ENCODE data around the gene MT1H.
"Not testable (repeated sequence)": the region's sequence is repeated elsewhere in the genome, so short reads cannot be mapped to it uniquely, and the experiment has no call there.

Gene MT1H

GRCh38 chr16:56665286-56666261, 4.0 kb upstream of the MT1H start:
- not testable (repeated sequence) for DNase-seq (ENCODE audit: low spot score)

- no peak for DNase-seq (ENCODE audit: low spot score)
Observed at GRCh38 chr16:56667581-56668571, 1.7 kb upstream of the MT1H start, which contains the start of gene MT1G. Gene MT1G, minus strand, starts transcription at chr16:56668065. Its CDS starts 72 bp downstream, at chr16:56667993.

DNA sequence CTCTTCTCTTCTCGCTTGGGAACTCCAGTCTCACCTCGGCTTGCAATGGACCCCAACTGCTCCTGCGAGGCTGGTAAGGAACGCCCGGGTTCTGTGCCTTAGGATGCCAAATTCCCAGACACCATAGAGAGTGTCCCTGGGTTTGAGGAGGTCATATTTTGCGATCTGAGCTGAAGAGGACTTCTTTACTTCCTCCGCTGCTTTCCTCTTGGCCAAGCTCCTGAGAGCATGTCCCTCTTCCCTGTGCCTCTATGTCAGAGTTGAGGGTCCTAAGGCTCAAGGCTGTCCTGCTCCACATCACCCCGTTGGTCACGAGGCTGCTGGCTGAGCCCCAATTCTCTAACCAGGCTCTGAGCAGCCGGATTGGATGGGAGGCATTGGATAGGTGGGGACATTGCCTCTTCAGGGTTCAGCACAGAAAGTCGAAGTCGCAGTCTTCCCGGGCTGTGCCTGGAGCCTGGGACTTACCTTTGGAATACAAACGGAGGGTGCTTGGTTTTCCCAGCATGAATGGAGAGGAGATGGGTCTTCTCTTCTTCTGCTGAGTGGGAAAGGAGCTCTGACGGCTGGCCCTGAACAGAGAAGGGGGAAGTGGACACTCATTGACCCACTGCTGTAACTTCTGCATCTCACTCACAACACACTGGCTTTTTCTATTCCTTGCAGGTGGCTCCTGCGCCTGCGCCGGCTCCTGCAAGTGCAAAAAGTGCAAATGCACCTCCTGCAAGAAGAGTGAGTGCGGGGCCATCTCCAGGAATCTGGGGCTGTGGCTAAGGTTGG, 416 bp downstream of the MT1H start:
- no peak for DNase-seq (ENCODE audit: low spot score)

DNA sequence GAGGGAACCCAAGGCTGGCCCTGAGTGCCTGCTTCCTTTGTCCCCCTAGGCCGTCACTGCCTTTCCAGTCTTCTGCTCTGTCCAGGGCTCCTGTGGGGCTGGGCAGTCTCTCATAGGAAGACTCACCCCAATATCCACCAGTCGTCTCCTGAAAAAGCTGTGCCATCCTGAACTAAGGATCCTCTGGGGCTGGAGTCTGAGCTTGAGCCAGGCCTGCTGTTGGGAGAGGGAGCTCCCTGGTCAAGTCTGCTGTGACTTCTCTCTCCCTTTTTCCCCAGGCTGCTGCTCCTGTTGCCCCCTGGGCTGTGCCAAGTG, 963 bp downstream of the MT1H start:
- no peak for DNase-seq (ENCODE audit: low spot score)

GRCh38 chr16:56671691-56672090, 2.1 kb downstream of the MT1H start:
- DNase-seq (ENCODE audit: low spot score), result not testable (repeated sequence)

DNA sequence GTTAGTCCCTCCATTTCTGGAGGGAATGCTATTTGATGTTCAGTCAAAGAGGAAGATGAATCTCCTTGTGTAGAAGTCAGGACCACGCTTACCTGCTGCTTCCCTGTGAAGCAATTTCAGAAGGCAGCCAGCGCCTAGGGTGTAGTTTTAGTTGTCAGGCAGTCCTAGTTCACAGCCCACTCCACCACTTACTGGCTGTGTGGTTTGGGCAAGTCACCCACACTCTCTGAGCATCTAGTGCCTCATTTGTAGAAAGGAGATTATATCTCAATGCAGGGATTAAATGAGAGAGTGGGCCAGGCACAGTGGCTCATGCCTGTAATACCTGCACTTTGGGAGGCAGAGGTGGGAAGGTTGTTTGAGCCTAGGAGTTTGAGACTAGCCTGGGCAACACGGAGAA, 2.6 kb downstream of the MT1H start:
- not testable (repeated sequence) for DNase-seq (ENCODE audit: low spot score)

- no peak for DNase-seq (ENCODE audit: low spot score)
Observed at GRCh38 chr16:56672761-56673536, 3.3 kb downstream of the MT1H start.

DNA sequence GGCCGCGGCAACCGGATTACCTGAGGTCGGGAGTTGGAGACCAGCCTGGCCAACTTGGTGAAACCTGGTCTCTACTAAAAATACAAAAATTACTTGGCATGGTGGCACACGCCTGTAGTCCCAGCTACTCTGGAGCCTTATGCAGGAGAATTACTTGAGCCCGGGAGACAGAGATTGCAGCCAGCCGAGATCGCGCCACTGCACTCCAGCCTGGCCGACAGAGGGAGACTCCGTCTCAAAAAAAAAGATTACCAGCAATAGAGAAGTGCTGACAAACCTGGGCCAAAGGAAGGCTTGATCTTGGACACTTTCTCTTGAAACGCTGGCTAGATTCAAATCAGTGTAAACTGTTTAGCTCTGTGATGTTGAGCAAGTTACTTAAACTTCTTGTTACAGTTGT, 4.3 kb downstream of the MT1H start:
- no peak for DNase-seq (ENCODE audit: low spot score)

DNA sequence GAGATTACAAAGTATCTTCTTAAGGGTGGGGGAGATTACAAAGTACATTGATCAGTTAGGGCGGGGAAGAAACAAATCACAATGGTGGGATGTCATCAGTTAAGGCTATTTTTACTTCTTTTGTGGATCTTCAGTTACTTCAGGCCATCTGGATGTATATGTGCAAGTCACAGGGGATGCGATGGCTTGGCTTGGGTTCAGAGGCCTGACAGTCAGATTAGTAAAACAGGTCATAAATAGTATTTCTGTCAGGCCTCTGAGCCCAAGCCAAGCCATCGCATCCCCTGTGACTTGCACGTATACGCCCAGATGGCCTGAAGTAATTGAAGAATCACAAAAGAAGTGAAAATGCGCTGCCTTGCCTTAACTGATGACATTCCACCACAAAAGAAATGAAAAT, 5.0 kb downstream of the MT1H start:
- DNase-seq (ENCODE audit: low spot score), result not testable (repeated sequence)

DNA sequence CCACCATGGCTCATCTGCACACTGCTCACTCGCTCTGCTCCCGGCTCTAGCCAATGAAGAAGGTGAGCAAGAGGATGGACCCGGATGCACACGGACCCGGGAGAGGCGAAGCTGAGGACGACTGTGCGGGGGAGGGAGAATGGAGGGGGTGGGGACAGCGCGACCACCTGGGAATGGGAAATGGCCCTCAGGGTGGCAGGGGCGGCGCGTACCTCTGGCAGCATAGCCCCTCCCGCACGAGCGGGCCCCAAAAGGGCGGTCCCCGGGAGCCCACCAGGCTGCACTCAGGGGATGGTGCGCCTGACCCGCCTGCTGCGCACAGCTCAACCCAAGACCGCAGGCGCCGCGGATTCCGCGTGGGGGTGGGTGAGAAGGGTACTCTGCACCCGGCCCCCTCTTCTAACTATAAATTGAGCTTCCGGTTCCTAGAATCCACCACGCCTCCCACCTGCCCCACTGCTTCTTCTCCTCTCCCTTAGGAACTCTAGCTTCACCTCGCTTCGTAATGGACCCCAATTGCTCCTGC, 6.1 kb downstream of the MT1H start:
- no peak for DNase-seq (ENCODE audit: low spot score)

DNA sequence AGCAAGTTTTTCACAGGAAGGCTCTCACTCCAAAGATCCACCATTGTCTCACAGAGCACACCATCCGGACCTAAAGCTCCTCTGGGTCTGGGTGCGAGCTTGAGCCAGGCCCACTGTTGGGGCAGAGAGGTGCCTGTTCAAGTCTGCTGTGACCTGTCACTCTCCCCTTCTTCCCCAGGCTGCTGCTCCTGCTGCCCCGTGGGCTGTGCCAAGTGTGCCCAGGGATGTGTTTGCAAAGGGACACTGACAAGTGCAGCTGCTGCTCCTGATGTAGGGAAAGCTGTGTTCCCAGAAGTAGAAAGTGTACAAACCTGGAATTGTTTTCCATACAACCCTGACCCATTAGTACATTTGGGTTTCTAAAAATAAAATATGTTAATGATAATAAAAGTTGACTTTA, 7.9 kb downstream of the MT1H start:
- no peak for DNase-seq (ENCODE audit: low spot score)

DNA sequence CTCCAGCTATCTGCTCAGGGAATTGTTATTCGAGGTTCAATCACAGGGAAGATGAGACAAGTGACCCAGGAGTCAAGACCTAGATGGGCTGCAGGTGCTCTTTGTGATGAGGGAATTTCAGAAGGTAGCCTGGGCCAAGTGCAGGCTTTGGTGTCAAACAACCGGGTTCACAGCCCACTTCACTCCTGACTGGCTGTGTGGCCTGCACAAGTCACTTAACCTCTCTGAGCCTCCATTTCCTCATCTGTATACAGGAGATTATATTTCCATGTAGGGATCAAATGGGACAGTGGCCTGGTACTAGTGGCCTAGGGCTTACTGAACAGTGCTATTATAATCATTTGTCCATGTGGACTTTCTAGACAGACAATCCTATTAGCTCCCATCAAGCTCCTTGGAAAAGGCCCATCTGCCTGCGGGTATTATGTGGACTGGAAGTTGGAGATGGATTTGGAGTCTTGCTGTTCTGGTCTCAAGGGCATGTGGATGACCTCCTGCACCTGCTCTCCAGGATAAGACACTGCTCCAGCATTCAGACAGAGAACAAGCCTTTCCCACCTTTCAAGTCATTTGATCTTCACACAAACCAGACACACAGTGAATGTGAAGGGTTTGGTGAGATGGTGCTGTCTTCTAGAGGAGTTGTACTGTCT, 9.6 kb downstream of the MT1H start:
- no peak for DNase-seq (ENCODE audit: low spot score)

GRCh38 chr16:56679818-56680217, 10.2 kb downstream of the MT1H start:
- DNase-seq (ENCODE audit: low spot score), result no peak

DNA sequence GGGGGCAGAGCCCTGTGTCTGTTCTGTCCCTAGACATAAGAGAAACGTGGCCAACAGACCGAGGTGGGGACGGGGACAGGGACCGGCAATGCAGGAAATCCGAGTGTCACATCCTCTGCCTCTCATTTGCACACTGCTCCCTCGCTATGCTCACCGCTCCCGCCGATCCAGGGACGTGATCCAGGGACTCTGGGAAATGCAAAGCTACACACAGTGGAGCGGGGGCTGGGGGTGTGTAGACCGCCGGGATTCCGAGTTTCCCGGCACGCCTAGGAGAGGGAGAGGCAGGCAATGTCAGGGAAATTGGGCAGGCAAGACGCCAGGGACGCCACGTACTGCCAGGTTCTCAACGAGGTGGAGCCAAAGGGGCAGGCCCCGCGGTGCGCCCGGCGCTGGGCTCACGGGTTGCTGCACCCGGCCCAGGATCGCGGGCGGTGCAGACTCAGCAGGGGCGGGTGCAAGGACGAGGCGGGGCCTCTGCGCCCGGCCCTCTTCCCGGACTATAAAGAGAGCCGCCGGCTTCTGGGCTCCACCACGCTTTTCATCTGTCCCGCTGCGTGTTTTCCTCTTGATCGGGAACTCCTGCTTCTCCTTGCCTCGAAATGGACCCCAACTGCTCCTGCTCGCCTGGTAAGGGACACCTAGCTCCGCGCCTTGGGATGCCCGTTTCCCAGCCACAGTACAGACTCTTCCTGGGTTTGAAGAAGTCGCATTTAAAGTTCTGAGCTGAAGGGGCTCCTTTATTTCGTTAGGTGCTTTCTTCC, 12.5 kb downstream of the MT1H start, which contains the start of gene MT1X:
TSS of gene MT1X (plus strand) at position 532 of the 764 bp plus-strand sequence. CDS start at position 603, 71 bp downstream.
- DNase-seq (ENCODE audit: low spot score), result peak; percentile 93

GRCh38 chr16:56682703-56683397, 13.2 kb downstream of the MT1H start:
- no peak for DNase-seq (ENCODE audit: low spot score)

- DNase-seq (ENCODE audit: low spot score), result no peak
Observed at GRCh38 chr16:56683424-56684172, 14.0 kb downstream of the MT1H start.

DNA sequence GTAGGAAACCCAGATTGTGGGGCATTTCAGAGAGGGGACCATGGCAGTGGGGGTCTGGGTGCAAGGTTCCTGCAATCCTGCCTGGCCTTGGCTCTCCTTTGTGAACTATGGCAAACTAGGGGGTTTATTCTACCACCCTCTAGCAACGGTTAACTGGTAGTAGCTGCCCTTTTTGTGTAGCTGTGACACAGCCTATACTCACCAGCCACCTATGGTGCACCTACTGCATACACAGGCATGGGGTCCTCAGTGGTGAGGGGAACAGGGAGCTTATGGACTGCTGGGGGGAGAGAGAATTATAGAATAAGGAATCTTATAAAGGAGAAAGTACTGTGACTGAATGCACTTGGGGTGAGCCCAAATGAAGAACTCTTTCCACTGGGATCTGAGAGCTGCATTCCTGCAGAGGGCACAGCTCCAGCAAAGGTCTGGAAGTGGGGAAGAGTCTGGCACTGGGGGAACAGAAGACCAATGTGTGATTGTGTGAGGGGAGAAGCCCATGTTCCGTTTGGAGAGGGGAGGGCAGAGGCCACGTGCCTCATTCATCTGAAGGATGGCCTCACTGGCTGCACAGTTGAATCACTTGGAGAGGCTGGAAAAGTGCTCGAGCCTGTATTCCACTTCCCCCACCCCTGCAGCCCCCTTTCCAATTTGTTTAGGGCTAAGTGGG, 14.8 kb downstream of the MT1H start:
- no peak for DNase-seq (ENCODE audit: low spot score)
